Measurements from ENCODE around the gene AGXT2.
"Not testable (repeated sequence)": the region's sequence is repeated elsewhere in the genome, so short reads cannot be mapped to it uniquely, and the experiment has no call there.

The AGXT2 gene

GRCh38 chr5:35050541-35051126 is 2.9 kb upstream of the AGXT2 start:
- no peak for DNase-seq

DNA sequence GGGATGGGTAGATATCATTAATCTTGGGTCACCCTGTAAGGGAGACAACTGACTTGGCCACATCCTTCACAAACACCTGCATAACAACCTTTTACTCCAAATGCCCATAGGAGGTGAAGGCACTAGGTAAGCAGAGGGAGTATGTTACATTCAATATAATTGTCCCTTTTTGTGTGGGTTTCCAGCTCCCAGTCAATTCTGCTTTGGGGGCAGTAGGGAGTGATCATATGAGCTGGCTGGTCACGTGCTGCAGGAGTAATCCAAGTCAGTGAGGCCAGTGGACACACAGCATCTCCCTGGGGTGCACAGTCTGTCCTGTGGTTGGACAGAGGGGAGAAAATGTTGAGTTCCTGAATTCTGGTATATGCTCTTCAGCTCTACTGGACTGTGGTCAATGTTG is 1.2 kb upstream of the AGXT2 start:
- no peak for DNase-seq

DNA sequence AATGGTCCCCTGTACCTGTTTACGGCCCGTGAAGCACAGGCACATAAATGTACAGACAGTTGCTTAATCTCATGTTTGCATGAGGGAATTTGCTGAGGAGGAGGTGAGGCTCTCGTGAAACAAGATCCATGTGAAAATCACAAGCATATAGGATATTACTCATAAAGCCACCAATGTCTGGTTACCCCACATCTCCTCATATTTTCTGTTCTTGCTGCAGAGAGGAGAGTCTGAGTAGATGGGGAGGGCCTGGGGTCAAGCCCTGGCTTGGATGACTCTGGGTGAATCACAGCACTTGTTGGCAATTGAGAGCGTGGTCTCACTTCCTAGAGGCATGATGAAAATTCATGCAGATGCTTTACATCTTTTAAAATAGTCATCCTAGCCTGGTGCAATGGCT is 975 bp downstream of the AGXT2 start:
- no peak for DNase-seq

GRCh38 chr5:35045280-35045679 is 2.5 kb downstream of the AGXT2 start:
- DNase-seq: no peak

DNA sequence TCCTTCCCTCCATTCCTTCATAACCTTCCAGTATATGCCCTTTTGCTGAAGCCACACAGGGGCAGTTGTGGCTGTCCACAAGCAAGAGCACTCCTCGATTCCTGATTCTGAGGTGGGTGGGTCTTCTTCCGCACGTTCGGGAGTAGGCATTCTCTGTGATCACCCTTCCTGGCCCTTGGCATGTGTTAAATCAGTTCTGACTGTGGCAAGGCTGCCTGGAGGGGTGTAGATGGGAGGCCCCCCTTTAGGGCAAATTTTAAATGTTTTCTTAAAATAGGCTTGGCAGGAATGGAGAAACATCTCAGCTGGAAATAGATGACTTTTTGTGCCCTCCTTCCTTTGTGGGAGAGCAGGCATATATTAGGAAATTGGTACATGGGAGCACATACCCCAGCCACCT is 3.1 kb downstream of the AGXT2 start:
- DNase-seq: no peak

GRCh38 chr5:35042781-35043180 is 5.0 kb downstream of the AGXT2 start:
- no peak for DNase-seq

DNA sequence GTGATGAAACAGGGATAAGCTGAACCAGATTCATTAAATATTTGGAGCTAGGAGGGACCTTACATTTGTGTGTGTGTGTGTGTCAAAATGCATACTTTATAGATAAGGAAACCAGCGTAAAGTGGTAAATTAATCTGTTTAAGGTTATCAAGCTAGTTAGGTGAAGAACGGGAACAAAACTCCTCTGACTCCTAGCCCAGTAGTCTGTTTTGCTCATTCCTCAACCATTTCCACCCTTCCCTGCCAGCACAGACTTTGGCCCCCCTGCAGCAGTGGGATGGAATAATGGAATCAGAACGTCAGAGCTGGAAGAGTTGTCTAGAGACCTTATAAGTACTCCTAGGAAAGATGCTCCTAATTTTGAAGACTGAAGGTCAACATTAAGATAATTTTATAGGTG is 6.5 kb downstream of the AGXT2 start:
- DNase-seq: no peak

- no peak for DNase-seq
Measured at GRCh38 chr5:35038891-35039290, 8.9 kb downstream of the AGXT2 start.

DNA sequence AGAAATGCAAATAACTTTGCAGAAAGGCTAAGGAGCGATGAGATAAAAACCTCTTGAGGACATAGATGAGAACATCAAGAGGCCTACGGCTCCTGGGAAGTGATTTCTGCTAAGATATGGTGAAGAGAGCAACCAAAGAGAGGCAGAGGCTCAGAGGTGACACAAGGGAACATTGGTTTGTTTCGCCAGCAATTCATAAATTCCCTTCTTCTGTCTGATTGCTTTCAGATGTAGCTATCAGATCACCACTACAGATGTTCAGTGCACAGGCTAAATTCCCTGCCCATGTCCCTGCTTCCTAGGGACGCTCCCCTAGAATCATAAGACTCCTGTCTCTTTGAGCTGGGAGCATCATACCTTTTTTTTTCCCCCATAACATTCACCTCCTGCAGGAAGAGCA is 11.2 kb downstream of the AGXT2 start:
- DNase-seq: no peak

DNA sequence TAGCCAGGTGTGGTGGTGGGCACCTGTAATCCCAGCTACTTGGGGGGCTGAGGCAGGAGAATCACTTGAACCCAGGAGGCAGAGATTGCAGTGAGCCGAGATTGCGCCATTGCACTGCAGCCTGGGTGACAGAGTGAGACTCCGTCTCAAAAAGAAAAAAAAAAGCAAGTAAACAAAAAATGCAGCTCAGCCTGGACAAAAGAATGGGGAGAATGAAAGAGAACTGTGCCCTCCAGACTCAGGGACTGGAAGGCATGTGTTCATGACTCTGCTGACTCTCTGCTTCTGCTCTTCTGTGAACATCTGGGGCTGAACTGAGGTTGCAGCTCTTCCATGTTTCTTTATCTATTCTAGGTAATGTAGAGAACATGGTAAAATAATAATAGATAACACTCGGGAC is 11.8 kb downstream of the AGXT2 start:
- not testable (repeated sequence) for DNase-seq

GRCh38 chr5:35035271-35035670 is 12.5 kb downstream of the AGXT2 start:
- no peak for DNase-seq

DNA sequence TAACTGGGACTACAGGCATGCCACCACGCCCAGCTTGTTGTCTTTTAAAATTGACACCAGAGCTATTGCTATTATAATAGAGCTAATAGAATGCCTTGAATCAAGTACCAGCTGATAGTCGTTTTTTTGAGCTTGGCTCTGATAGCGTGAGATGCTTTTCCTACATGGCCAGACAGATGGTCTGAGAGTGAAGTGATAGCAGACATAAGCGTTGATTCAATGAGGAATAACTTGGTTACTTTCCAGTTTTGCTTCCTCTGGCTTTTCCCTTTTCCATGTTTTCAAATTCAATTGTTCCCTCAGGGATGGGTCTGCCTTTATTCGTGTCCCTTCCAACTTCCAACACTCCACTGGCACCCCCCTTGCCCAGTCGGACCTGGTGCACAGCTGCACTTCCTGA is 15.4 kb downstream of the AGXT2 start:
- DNase-seq: no peak

DNA sequence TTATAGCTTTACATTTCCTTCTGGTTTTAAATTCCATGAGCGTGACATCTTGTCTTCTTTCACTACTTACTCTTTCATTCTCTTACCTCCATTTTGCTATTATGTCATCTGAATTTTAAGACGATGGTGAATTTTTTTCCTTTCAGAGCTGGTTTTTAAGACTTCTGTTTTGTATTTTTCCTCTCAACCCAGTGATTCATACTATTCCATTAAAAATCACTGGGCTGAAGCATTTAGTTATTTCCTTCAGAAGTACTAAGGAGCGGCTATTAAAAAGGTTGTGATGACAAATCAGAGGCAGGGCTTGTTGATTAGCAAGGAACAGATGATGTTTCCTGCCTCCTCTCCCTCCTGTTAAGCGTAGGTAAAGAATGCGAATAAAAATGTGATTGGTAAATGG is 16.5 kb downstream of the AGXT2 start:
- no peak for DNase-seq

DNA sequence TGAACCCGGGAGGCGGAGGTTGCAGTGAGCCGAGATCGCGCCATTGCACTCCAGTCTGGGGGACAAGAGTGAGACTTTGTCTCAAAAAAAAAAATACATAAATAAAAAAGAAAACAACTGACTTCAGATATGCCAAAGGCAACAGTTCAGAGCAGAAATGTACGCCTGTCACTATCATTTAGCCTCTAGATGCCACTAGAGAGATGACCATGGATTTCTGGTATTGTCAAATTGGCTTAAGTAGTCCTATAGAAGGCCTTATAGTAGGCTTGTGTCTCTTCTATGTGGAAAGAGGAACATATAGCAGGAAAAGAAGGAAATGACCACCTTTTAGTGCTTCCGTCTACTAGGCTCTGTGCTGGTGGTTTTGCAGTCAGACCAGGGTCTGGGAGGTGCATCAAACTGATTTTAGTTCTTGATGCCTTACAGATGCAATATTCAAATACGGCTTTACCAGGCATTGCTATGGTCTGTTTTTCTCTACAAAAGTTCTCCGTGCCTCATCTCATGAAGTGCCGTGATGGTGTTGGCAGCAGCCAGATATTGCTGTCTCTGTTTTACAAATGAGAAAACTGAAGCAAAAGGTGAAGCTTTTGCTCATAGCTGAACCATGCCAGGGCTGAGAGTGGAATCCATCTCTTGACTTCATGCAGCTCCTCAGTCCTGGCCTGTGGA is 17.2 kb downstream of the AGXT2 start:
- DNase-seq: no peak

- DNase-seq: no peak
Measured at GRCh38 chr5:35029333-35029732, 18.4 kb downstream of the AGXT2 start.

- no peak for DNase-seq
Measured at GRCh38 chr5:35026941-35027340, 20.8 kb downstream of the AGXT2 start.

GRCh38 chr5:35026280-35026840 is 21.4 kb downstream of the AGXT2 start:
- DNase-seq: no peak

- no peak for DNase-seq
Measured at GRCh38 chr5:35024911-35025510, 22.7 kb downstream of the AGXT2 start.

- DNase-seq: no peak
Measured at GRCh38 chr5:35023391-35024178, 24.2 kb downstream of the AGXT2 start.

- no peak for DNase-seq
Measured at GRCh38 chr5:35016174-35017051, 31.3 kb downstream of the AGXT2 start.

GRCh38 chr5:35015063-35015462 is 32.7 kb downstream of the AGXT2 start:
- DNase-seq: no peak

DNA sequence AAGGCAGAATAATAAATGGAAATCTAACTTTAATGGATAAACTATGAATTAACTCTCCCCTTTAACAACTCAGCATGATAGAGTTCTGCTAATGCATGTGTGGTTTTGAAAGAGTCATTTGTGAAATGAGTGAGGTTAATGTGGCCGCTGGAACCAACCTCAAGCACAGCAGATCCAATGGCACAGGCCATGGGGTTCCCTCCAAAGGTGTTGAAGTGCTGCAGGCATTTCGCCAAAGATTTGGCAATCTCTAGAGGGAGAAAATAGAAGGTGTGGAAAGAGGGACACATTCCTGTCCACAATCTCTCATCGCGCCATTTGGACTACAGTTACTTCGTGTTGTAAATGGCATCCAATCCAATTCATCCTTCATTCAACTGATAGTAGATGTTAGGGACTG is 35.0 kb downstream of the AGXT2 start:
- no peak for DNase-seq

GRCh38 chr5:35012365-35012764 is 35.4 kb downstream of the AGXT2 start:
- no peak for DNase-seq
